Measurements from ENCODE around the gene IRAK2. TPM values are rescaled to one million over a fixed set of nuclear protein-coding genes. Genes with fewer than 3 reads are reported as not detected.

Gene IRAK2
- total RNA-seq, 1 experiment from 2014 or later = 6.4 TPM

- no peak for DNase-seq (ENCODE audit: low spot score)
Measured at GRCh38 chr3:10188804-10189556, 24.3 kb downstream of the IRAK2 start.

- peak; percentile 85 for DNase-seq (ENCODE audit: low spot score)
Measured at GRCh38 chr3:10189557-10190354, 25.0 kb downstream of the IRAK2 start.

GRCh38 chr3:10192953-10193691 is 28.4 kb downstream of the IRAK2 start:
- DNase-seq (ENCODE audit: low spot score) = peak; percentile 97

GRCh38 chr3:10193692-10194327 is 29.1 kb downstream of the IRAK2 start:
- no peak for DNase-seq (ENCODE audit: low spot score)

- DNase-seq (ENCODE audit: low spot score) = no peak
Measured at GRCh38 chr3:10194328-10195071, 29.8 kb downstream of the IRAK2 start.

- DNase-seq (ENCODE audit: low spot score) = no peak
Measured at GRCh38 chr3:10195366-10196089, 30.8 kb downstream of the IRAK2 start.

- no peak for DNase-seq (ENCODE audit: low spot score)
Measured at GRCh38 chr3:10196389-10197052, 31.8 kb downstream of the IRAK2 start.

- no peak for DNase-seq (ENCODE audit: low spot score)
Measured at GRCh38 chr3:10198226-10198625, 33.5 kb downstream of the IRAK2 start.

GRCh38 chr3:10198761-10199649 is 34.3 kb downstream of the IRAK2 start:
- peak; percentile 88 for DNase-seq (ENCODE audit: low spot score)

- DNase-seq (ENCODE audit: low spot score) = no peak
Measured at GRCh38 chr3:10204921-10205320, 40.2 kb downstream of the IRAK2 start.

GRCh38 chr3:10205451-10206165 is 40.9 kb downstream of the IRAK2 start:
- peak; percentile 97 for DNase-seq (ENCODE audit: low spot score)

GRCh38 chr3:10206166-10206511 is 41.4 kb downstream of the IRAK2 start:
- no peak for DNase-seq (ENCODE audit: low spot score)

GRCh38 chr3:10213156-10213792 is 48.6 kb downstream of the IRAK2 start:
- DNase-seq (ENCODE audit: low spot score) = no peak

GRCh38 chr3:10215578-10216368 is 51.1 kb downstream of the IRAK2 start:
- no peak for DNase-seq (ENCODE audit: low spot score)

GRCh38 chr3:10217359-10217758 is 52.6 kb downstream of the IRAK2 start:
- no peak for DNase-seq (ENCODE audit: low spot score)

- DNase-seq (ENCODE audit: low spot score) = peak; percentile 50
Measured at GRCh38 chr3:10219737-10220136, 55.0 kb downstream of the IRAK2 start.
